Liver (tissue), 9 donors: ENCODE results near the gene SEC22C. TPM values are rescaled to one million over a fixed set of nuclear protein-coding genes. Genes with fewer than 3 reads are reported as not detected.

Experiments used
- DNase-seq: peaks from one replicate; pipeline ENCODE4 v3.0.0-alpha.2; 2017; ENCODE audit warnings: low spot score
- H3K27ac ChIP-seq, 2 donors: one replicate each; pipeline ENCODE4 v1.7.0; 2013; ENCODE audit warnings: inconsistent platforms in 2 of 2, low read length in 2 of 2, control low read depth in 1 of 2, low read depth in 1 of 2, mild to moderate bottlenecking in 1 of 2
- H3K27me3 ChIP-seq, 4 donors: one replicate each; pipeline versions ENCODE4 v1.6.1 to v1.7.0; 2013; ENCODE audit warnings: low read length in 3 of 4, inconsistent platforms in 1 of 4, mild to moderate bottlenecking in 1 of 4, moderate library complexity in 1 of 4; ENCODE audit not compliant: control insufficient read depth in 4 of 4, insufficient read depth in 4 of 4
- H3K36me3 ChIP-seq, 4 donors: one replicate each; pipeline versions ENCODE4 v1.6.1 to v1.7.0; 2013; ENCODE audit warnings: low read length in 3 of 4, mild to moderate bottlenecking in 3 of 4, low read depth in 1 of 4, moderate library complexity in 1 of 4; ENCODE audit not compliant: control insufficient read depth in 4 of 4, insufficient read depth in 3 of 4
- H3K4me1 ChIP-seq, 4 donors: one replicate each; pipeline versions ENCODE4 v1.6.1 to v1.7.0; 2013; ENCODE audit warnings: low read length in 3 of 4, mild to moderate bottlenecking in 3 of 4, moderate library complexity in 1 of 4; ENCODE audit not compliant: control insufficient read depth in 4 of 4, insufficient read depth in 4 of 4
- H3K4me3 ChIP-seq, 3 donors: one replicate each; pipeline versions ENCODE4 v1.6.1 to v1.7.0; 2013; ENCODE audit warnings: low read length in 3 of 3, control low read depth in 1 of 3, low read depth in 1 of 3, mild to moderate bottlenecking in 1 of 3
- H3K9ac ChIP-seq, 2 donors: one replicate each; pipeline ENCODE4 v1.7.0; 2013; ENCODE audit warnings: low read length in 2 of 2, mild to moderate bottlenecking in 2 of 2, moderate library complexity in 2 of 2, control low read depth in 1 of 2, low read depth in 1 of 2
- H3K9me3 ChIP-seq, 4 donors: one replicate each; pipeline versions ENCODE4 v1.6.1 to v1.7.0; 2013; ENCODE audit warnings: low read length in 3 of 4; ENCODE audit not compliant: control insufficient read depth in 4 of 4
- ATF3 ChIP-seq: IDR thresholded peaks from 2 replicates; pipeline ENCODE4 v1.6.1; 2016; ENCODE audit warnings: antibody characterized with exemption
- CTCF ChIP-seq: fragments of 150-350 bp; IDR thresholded peaks from 2 replicates; pipeline ENCODE4 v1.5.1; 2017; ENCODE audit warnings: improper control_type of control experiment, low read depth, low read length; ENCODE audit not compliant: missing input control
- EGR1 ChIP-seq, 2 donors: IDR thresholded peaks; 2 replicates each; pipeline ENCODE4 v1.6.1; 2016 to 2018; ENCODE audit warnings: antibody characterized with exemption in 2 of 2, low read depth in 2 of 2
- FOXA2 ChIP-seq: IDR thresholded peaks from 2 replicates; pipeline ENCODE4 v1.6.1; 2016; ENCODE audit warnings: antibody characterized with exemption
- GABPA ChIP-seq, 2 donors: IDR thresholded peaks in 1 of 2; conservative IDR thresholded peaks in 1 of 2; 2 replicates each; pipeline ENCODE4 v1.6.1; 2016; ENCODE audit warnings: antibody characterized with exemption in 2 of 2, mild to moderate bottlenecking in 1 of 2, moderate library complexity in 1 of 2
- HNF4A ChIP-seq, 2 donors: conservative IDR thresholded peaks; 2 replicates each; pipeline ENCODE4 v1.6.1; 2016; ENCODE audit warnings: antibody characterized with exemption in 2 of 2, mild to moderate bottlenecking in 2 of 2
- HNF4G ChIP-seq: IDR thresholded peaks from 2 replicates; pipeline ENCODE4 v1.6.1; 2016; ENCODE audit warnings: antibody characterized with exemption
- JUND ChIP-seq, 2 donors: IDR thresholded peaks; 2 replicates each; pipeline ENCODE4 v1.6.1; 2016; ENCODE audit warnings: antibody characterized with exemption in 2 of 2
- MAX ChIP-seq: IDR thresholded peaks from 2 replicates; pipeline ENCODE4 v1.6.1; 2016; ENCODE audit warnings: antibody characterized with exemption
- NR2F2 ChIP-seq: IDR thresholded peaks from 2 replicates; pipeline ENCODE4 v1.6.1; 2016; ENCODE audit warnings: antibody characterized with exemption
- RAD21 ChIP-seq, 2 donors: IDR thresholded peaks; 2 replicates each; pipeline ENCODE4 v1.6.1; 2016; ENCODE audit warnings: antibody characterized with exemption in 2 of 2, mild to moderate bottlenecking in 2 of 2
- REST ChIP-seq: IDR thresholded peaks from 2 replicates; pipeline ENCODE4 v1.6.1; 2016; ENCODE audit warnings: antibody characterized with exemption, mild to moderate bottlenecking
- RXRA ChIP-seq, 2 donors: IDR thresholded peaks; 2 replicates each; pipeline ENCODE4 v1.6.1; 2017 to 2018; ENCODE audit warnings: antibody characterized with exemption in 2 of 2, mild to moderate bottlenecking in 1 of 2
- SP1 ChIP-seq: IDR thresholded peaks from 2 replicates; pipeline ENCODE4 v1.6.1; 2018; ENCODE audit warnings: antibody characterized with exemption, mild to moderate bottlenecking
- TAF1 ChIP-seq: conservative IDR thresholded peaks from 2 replicates; pipeline ENCODE4 v1.6.1; 2016; ENCODE audit warnings: antibody characterized with exemption, mild to moderate bottlenecking
- YY1 ChIP-seq: IDR thresholded peaks from 2 replicates; pipeline ENCODE4 v1.6.1; 2016; ENCODE audit warnings: antibody characterized with exemption, mild to moderate bottlenecking
- ZBTB33 ChIP-seq: IDR thresholded peaks from 2 replicates; pipeline ENCODE4 v1.6.1; 2016; ENCODE audit warnings: antibody characterized with exemption
- WGBS: extraction: QIAGEN DNeasy Blood & Tissue Kit; methylation state at CpG from one replicate; pipeline ENCODE4 v1.1.7; 2013; 5-methylcytosine and 5-hydroxymethylcytosine counted together
- polyA plus RNA-seq, 2 donors: library from polyadenylated mRNA; stranded (reverse) in 1 of 2; unstranded in 1 of 2; fragments of 200-250 nt in 1 of 2; fragments of >200 nt in 1 of 2; fragmentation: Nextera tagmentation in 1 of 2; extraction: Ambion mirVana in 1 of 2; gene quantifications; one replicate each; pipeline versions ENCODE4 v1.2.1 to v1.2.3, GENCODE V29; 2013 to 2015
- total RNA-seq, 2 donors: library from RNA; depleted of rRNA; stranded (reverse); fragments of >200 nt; gene quantifications; one replicate each; pipeline ENCODE4 v1.2.3, GENCODE V29; 2014
- donor health status: healthy.
- donor health status: healthy.
- donor health status: healthy.
- donor health status: healthy.
- donor health status: healthy.

SEC22C gene
- total and polyA plus RNA-seq, 4 donors = 14.5 to 48.5 (median 17.8) TPM

- Histone ChIP-seq H3K27me3 (no peaks in the 10 kb centered on the region), H3K4me3 (no peak overlapping the region), H3K27ac (no peak overlapping the region), H3K36me3 (peaks cover 2 to 9% (median 6%) of the 10 kb centered on the region in 4 donors), H3K4me1 (peaks cover 7 to 27% (median 20%) of the 10 kb centered on the region in 4 donors), H3K9ac (no peak overlapping the region), H3K9me3 (no peaks in the 10 kb centered on the region)
- 97% methylated on average over 2 of the region's 2 CpGs for WGBS
- TF ChIP-seq REST (no peak), FOXA2 (no peak), ATF3 (no peak), GABPA (IDR thresholded peaks at IDR 0.05 in 1 of 2, conservative IDR thresholded peaks at IDR 0.05 in 1 of 2) (no peak), EGR1 (IDR thresholded peaks at IDR 0.05; ENCODE audit: low read depth in 2 of 2) (no peak), HNF4A (conservative IDR thresholded peaks at IDR 0.05) (no peak), HNF4G (no peak), SP1 (no peak)
- DNase-seq = no peak
Observed at GRCh38 chr3:42549131-42549530, 32.6 kb downstream of the SEC22C start.

GRCh38 chr3:42547401-42547945, 34.3 kb downstream of the SEC22C start:
- H3K4me3 ChIP-seq = no peak overlapping the region
- DNase-seq = peak; percentile 79
- peaks cover 0 to 6% (median 2%) of the 10 kb centered on the region in 4 donors for H3K36me3 ChIP-seq
- H3K27me3 ChIP-seq = no peaks in the 10 kb centered on the region
- H3K9ac ChIP-seq = no peak overlapping the region
- H3K4me1 ChIP-seq = peaks cover 7 to 35% (median 26%) of the 10 kb centered on the region in 4 donors
- peak; percentile 89 for TF ChIP-seq CTCF
- peak; percentile 78 to 87 for TF ChIP-seq RAD21 (IDR thresholded peaks at IDR 0.05)
- TF ChIP-seq EGR1 (IDR thresholded peaks at IDR 0.05; ENCODE audit: low read depth in 2 of 2) = no peak
- H3K27ac ChIP-seq = no peak overlapping the region
- WGBS = 31% methylated on average over 7 of the region's 7 CpGs
- H3K9me3 ChIP-seq = no peaks in the 10 kb centered on the region

- 92% methylated on average over 3 of the region's 3 CpGs for WGBS
- DNase-seq = no peak
- H3K4me3 ChIP-seq = no peak overlapping the region
- peaks cover 0 to 2% (median under 1%) of the 10 kb centered on the region in 4 donors for H3K36me3 ChIP-seq
- no peak overlapping the region for H3K27ac ChIP-seq
- H3K9me3 ChIP-seq = no peaks in the 10 kb centered on the region
- H3K27me3 ChIP-seq = no peaks in the 10 kb centered on the region
- H3K9ac ChIP-seq = no peak overlapping the region
- H3K4me1 ChIP-seq = peaks cover 7 to 35% (median 26%) of the 10 kb centered on the region in 4 donors
- TF ChIP-seq MAX = no peak
- no peak for TF ChIP-seq TAF1
- TF ChIP-seq CTCF = no peak
- no peak for TF ChIP-seq YY1
- no peak for TF ChIP-seq NR2F2
- no peak for TF ChIP-seq FOXA2
- TF ChIP-seq SP1 = no peak
- no peak for TF ChIP-seq JUND (IDR thresholded peaks at IDR 0.05)
- TF ChIP-seq GABPA (IDR thresholded peaks at IDR 0.05 in 1 of 2, conservative IDR thresholded peaks at IDR 0.05 in 1 of 2) = no peak
- no peak for TF ChIP-seq EGR1 (IDR thresholded peaks at IDR 0.05; ENCODE audit: low read depth in 2 of 2)
- TF ChIP-seq RXRA (IDR thresholded peaks at IDR 0.05) = no peak
- TF ChIP-seq ZBTB33 = no peak
- TF ChIP-seq RAD21 (IDR thresholded peaks at IDR 0.05) = no peak
Observed at GRCh38 chr3:42546691-42547213, 35.0 kb downstream of the SEC22C start.
